Endothelial cell of hepatic sinusoid (primary cell): ENCODE results near the gene MBD5.

Experiments
- in situ Hi-C: cut with HindIII; loops from 2 replicates; pipeline ENCODE4 v1.10.0; 2017; ENCODE audit warnings: low sequenced_read_pairs

The MBD5 gene

GRCh38 chr2:148022882-148023281 lies 2.0 kb downstream of the MBD5 start:
- in situ Hi-C loops = no loop called here

GRCh38 chr2:148023861-148024260 lies 3.0 kb downstream of the MBD5 start:
- in situ Hi-C loops = no loop called here

DNA sequence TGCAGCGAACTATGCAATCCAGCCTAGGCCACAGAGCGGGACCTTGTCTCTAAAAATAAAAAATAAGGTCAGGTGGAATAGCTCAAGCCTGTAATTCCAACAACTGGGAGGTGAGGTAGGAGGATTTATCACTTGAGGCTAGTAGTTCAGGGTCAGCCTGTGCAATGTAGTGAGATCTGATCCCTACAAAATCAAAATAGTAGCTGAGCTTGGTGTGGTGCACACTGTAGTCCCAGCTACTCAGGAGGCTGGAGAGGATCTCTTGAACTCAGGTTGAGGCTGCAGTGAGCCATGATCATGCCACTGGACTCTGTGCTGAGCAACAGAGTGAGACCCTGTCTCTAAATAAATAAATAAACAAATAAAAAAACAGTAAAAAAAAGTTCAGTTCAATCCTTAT lies 5.7 kb downstream of the MBD5 start:
- in situ Hi-C loops = no loop called here

- in situ Hi-C loops = no loop called here
These were observed 6.9 kb downstream of the MBD5 start for GRCh38 chr2:148027822-148028221.

GRCh38 chr2:148028781-148029180 lies 7.9 kb downstream of the MBD5 start:
- in situ Hi-C loops = no loop called here

- in situ Hi-C loops = no loop called here
These were observed 10.3 kb downstream of the MBD5 start for GRCh38 chr2:148031152-148031551.

- in situ Hi-C loops = no loop called here
These were observed 11.3 kb downstream of the MBD5 start for GRCh38 chr2:148032215-148032614.

GRCh38 chr2:148039783-148040182 lies 18.9 kb downstream of the MBD5 start:
- in situ Hi-C loops = no loop called here

- in situ Hi-C loops = no loop called here
These were observed 21.3 kb downstream of the MBD5 start for GRCh38 chr2:148042219-148042618.

DNA sequence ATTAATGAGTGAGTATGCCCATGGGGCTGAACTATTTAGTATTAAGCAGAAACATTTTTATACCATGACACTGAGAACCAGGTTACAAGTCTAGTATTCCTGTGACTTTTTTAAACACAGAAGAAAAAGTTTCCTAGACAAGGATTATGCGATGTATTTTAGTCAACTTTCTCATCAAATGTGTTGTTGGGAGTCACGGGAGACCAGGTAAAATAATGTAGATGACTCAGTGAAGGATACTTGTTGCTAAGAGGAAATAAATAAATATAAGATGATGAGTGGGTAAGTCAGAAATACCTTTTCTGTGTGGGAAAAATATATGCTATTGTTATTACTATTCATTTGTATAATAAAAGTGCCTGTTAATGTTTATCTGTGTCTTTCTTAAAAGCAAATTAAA lies 23.4 kb downstream of the MBD5 start:
- in situ Hi-C loops = no loop called here

GRCh38 chr2:148046802-148047201 lies 25.9 kb downstream of the MBD5 start:
- in situ Hi-C loops = no loop called here

GRCh38 chr2:148048475-148049221 lies 27.8 kb downstream of the MBD5 start:
- in situ Hi-C loops = no loop called here

DNA sequence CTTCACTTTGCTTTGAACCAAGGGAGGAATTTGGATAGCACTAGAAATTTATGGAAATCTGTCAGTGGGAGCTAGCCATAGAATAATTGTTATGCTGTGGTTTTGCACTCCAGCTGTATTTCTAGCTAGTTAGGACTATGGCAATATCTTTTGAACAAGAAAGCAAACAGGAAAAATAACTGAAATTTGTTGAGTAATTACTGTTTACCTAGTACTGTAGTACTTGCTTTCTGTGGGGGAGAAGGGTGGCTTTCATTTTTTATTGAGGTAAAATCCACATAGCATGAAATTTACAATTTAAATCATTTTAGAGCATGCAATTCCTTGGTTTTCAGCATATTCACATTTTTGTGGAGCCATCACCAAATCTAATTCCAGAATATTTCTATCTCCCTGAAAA lies 28.4 kb downstream of the MBD5 start:
- in situ Hi-C loops = no loop called here

GRCh38 chr2:148052687-148053086 lies 31.8 kb downstream of the MBD5 start:
- in situ Hi-C loops = no loop called here

GRCh38 chr2:148058641-148059040 lies 37.8 kb downstream of the MBD5 start:
- in situ Hi-C loops = no loop called here

DNA sequence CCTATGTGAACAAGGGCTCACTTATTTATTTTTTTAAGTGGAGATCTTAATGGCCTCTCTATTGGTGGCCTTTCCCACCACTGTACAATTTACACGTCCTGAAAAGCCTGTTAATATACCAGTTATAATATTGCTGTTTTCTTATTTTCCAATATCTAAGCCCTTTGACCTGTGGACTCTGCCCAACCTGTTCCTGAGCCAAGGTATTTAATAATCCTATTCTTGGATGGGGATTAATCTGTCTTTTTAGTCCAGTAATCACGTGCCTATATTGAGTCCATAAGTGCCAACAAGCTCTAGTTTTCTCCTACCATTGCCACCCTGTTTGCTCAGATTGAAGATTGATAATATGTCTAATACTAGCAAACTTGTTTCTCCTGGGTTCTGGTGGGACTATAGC lies 42.7 kb downstream of the MBD5 start:
- in situ Hi-C loops = no loop called here

DNA sequence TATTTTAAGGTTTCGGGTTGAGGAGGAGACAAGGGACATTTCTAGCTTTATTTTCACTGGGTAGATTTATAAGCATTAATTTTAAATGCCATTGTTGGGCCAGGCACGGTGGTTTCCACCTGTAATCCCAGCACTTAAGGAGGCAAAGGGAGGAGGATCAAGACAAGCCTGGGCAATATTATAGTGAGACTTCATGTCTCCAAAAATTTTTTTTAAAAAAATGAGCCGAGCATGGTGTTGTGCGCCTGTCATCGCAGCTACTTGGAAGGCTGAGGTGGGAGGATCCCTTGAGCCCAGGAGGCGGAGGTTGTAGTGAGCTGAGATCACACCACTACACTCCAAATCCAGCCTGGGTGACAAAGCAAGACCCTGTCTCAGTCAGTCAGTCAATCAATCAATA lies 45.0 kb downstream of the MBD5 start:
- in situ Hi-C loops = no loop called here

DNA sequence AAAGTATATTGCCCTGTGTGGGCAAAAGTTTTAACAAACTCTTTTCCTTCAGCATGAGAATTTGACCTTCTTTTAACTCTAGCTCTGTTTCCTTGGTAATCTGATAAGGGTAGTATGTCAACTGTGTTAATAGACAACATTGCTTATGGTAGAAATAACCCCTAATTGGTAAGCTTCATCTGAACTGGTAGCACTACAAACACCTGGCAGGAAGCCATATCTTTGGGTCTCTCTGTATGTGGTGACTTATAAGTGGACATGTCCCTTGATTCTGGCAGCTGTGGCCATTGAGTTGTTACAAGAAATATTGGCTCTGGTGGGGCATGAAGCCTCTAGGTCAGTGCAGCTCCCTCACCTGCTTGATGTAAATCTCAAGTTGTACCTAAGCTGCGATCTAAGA lies 46.9 kb downstream of the MBD5 start:
- in situ Hi-C loops = no loop called here

DNA sequence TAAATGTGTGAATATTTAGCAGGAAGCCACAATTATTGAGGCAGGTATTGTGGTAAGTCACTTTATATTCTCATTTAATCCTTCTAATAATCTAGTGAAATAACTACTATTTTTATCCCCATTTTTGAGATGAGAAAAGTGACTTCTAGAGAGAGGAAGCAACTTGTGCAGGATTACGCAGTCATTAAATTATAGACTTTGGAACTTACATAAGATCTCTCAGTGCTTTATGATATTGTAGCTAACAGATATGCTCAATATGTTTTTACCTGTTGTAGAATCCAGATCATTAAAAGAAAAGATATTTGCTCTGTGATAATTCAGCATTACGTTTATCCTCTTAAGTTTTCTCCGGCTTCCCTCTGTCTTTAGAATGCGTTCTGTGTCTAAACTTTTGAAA lies 50.5 kb downstream of the MBD5 start:
- in situ Hi-C loops = no loop called here

DNA sequence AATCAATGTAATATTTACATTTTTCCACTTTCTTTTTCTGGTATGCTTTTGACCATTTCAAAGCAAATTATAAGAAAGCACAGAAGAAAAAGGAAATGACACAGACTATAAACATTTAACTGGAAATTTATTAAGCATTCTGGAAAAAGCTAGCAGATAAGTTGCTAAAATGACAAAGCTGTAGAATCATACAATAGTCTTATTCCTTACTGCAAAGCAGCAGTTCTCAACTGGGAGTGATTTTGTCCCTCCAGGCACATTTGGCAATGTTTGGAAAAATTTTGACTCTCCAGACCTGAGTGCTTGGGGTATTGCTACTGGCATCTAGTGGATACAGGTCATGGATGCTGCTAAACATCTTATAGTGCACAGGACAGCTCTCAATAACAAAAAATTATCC lies 75.1 kb downstream of the MBD5 start:
- in situ Hi-C loops = no loop called here

DNA sequence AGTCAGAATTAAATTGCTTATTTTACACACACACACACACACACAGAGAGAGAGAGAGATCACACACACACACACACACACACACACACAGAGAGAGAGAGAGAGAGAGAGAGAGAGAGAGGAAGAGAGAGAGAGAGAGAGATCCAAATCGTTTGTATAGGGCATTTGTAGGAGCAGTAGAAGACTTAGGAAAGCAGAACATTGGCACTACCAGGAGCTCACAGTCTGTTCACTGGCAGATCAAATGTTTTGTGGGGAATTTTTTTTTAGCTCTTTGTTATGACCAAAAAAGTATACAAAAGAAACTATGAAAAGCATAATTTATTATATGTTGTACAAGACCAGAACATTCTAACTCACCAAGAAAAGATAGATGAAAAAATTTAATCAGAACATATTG lies 81.8 kb downstream of the MBD5 start:
- in situ Hi-C loops = no loop called here

DNA sequence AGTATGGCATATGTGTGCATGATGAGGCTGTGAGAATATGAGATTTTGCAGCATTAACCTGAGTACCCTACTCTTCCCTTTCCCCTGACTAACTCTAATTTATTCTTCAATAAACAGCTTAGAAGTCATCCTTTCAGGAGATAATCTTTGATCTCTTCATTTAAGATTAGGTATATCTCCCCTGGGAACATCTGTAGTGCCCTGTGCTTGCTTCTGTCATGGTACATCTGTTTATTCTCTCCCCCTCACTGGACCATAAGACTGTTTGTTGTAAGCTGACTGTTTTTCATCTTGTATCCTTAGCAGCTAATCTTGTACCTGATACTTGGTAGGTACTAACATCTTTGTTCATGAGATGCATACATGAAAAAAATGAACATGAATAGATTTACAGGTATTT lies 83.1 kb downstream of the MBD5 start:
- in situ Hi-C loops = no loop called here

DNA sequence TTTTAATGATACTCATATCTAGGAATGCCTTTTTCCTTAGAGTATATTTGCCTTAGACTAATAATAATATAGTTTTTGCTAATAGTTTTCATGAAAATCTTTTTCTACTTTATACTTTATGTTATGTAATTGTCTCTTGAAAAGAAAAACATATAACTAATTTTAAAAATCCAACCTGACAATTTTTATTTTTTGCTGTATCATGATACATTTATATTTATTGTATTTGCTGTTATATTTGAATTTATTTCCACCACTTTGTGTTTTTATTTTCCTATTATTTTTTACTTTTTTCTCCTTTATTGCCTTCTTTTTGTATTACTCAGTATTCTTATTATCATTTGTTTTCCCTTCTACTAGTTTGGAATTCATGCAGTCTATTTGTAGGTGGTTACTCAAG lies 85.4 kb downstream of the MBD5 start:
- in situ Hi-C loops = no loop called here
